K562 (cell line): ENCODE results near the gene CACNB2. TPM values are rescaled to one million over a fixed set of nuclear protein-coding genes. Genes with fewer than 3 reads are reported as not detected.

Source experiments
- CGGBP1 ChIP-seq: fragments of 250-450 bp; sonication (Bioruptor Pico); IDR thresholded peaks from 2 replicates; pipeline ENCODE4 v1.9.0; 2021; ENCODE audit warnings: mild to moderate bottlenecking
- CHD7 ChIP-seq: fragments of 200-600 bp; sonication (generic); IDR thresholded peaks from one replicate; pipeline ENCODE4 v1.6.1; 2012; ENCODE audit warnings: mild to moderate bottlenecking, low read depth, low read length, inconsistent platforms
- CTCF ChIP-seq, 3 experiments: IDR thresholded peaks in 2 of 3; conservative IDR thresholded peaks in 1 of 3; 2 replicates each; pipeline ENCODE4 v1.5.1; 2011 to 2012; ENCODE audit warnings: low read length in 3 of 3, mild to moderate bottlenecking in 3 of 3, control low read depth in 2 of 3, improper control_type of control experiment in 1 of 3, inconsistent platforms in 1 of 3, low read depth in 1 of 3, mixed read lengths in 1 of 3, moderate library complexity in 1 of 3; ENCODE audit not compliant: insufficient read depth in 2 of 3
- ELK1 ChIP-seq: sonication (generic); formaldehyde crosslinking; IDR thresholded peaks from 2 replicates; pipeline ENCODE4 v1.8.1; 2022; ENCODE audit warnings: missing genetic modification reagents
- IRF1 ChIP-seq: sonication (generic); formaldehyde crosslinking; IDR thresholded peaks from 2 replicates; pipeline ENCODE4 v1.8.0; 2022; ENCODE audit warnings: missing genetic modification reagents, mild to moderate bottlenecking, borderline replicate concordance
- RAD21 ChIP-seq, 2 experiments: fragments of 250-450 bp in 1 of 2; fragments of 450-650 bp in 1 of 2; sonication (Bioruptor Pico) in 1 of 2; formaldehyde crosslinking in 1 of 2; IDR thresholded peaks in 1 of 2; conservative IDR thresholded peaks in 1 of 2; 2 replicates each; pipeline versions ENCODE4 v1.4.0 to v1.8.0; 2020 to 2022; ENCODE audit warnings: mild to moderate bottlenecking in 2 of 2, moderate library complexity in 1 of 2
- polyA plus RNA-seq, 8 experiments: library from polyadenylated mRNA; depleted of rRNA in 4 of 8; stranded (reverse) in 5 of 8; unstranded in 3 of 8; fragments of >200 nt; fragmentation: Nextera tagmentation in 2 of 8; fragmentation: Illumina TruSeq in 1 of 8; extraction: Ambion mirVana in 2 of 8; extraction: Trizol in 1 of 8; gene quantifications; 2 replicates each; pipeline versions ENCODE4 v1.2.1 to v1.2.3, GENCODE V29; 2011 to 2014; ENCODE audit warnings: inconsistent platforms in 1 of 8, missing spikeins in 1 of 8
- total RNA-seq, 7 experiments: library from RNA; depleted of rRNA in 6 of 7; stranded (reverse); fragments of >200 nt in 6 of 7; fragmentation: Illumina TruSeq in 2 of 7; extraction: Trizol in 2 of 7; gene quantifications; 2 replicates each; pipeline versions ENCODE4 v1.2.1 to v1.2.3, GENCODE V29; 2011 to 2021; ENCODE audit warnings: low replicate concordance in 1 of 7

Gene CACNB2
- total and polyA plus RNA-seq, 9 of the 15 experiments (the other 6 are each of a cell fraction or from before 2014, with no cell fraction given), result 1.8 to 2.2 TPM; not detected in 7

GRCh38 chr10:18583575-18584270, 443.5 kb downstream of the CACNB2 start (continued):
- TF ChIP-seq CHD7 (no peak), CTCF (IDR thresholded peaks at IDR 0.05 in 2 of 3, conservative IDR thresholded peaks at IDR 0.05 in 1 of 3; ENCODE audit: insufficient read depth in 2 of 3, low read depth in 1 of 3, low read length in 3 of 3) (peak in 1 of 3 experiments; percentile 40; a peak in 2 of 6 replicates), IRF1 (CRISPR knock-in tag) (no peak), RAD21 (CRISPR knock-in tag; conservative IDR thresholded peaks at IDR 0.05 in 1 of 2, IDR thresholded peaks at IDR 0.05 in 1 of 2) (peak; percentile 11; a peak in 1 of 4 replicates), ELK1 (no peak), CGGBP1 (CRISPR knock-in tag) (no peak)
